PC-3 (cell line): ENCODE results near the gene EXD3. TPM values are rescaled to one million over a fixed set of nuclear protein-coding genes. Genes with fewer than 3 reads are reported as not detected.

Source experiments
- ATAC-seq: fragments of 200-7000 bp; cut with Tn5 transposase; 2 replicates; pipeline ENCODE4 v1.9.1; 2020; ENCODE audit warnings: mild to moderate bottlenecking, moderate library complexity
- BruUV-seq: library from RNA; stranded (reverse); fragments of 400-500 nt; replicated peaks from 2 replicates; lab custom pipeline; 2021; lab: Mats Ljungman, UMichigan
- CTCF ChIA-PET: fragments of 300-600 bp; sonication (Branson Sonifier 250); formaldehyde crosslinking; loops from one replicate; lab custom pipeline; 2022; ENCODE audit warnings: antibody characterized with exemption; lab: Charles Lee
- POLR2A ChIA-PET: fragments of 300-600 bp; sonication (Branson Sonifier 250); formaldehyde crosslinking; loops from one replicate; lab custom pipeline; 2022; ENCODE audit warnings: antibody characterized with exemption; ENCODE audit not compliant: unreplicated experiment; lab: Charles Lee
- DNase-seq: peaks from one replicate; pipeline ENCODE4 v3.0.0-alpha.2; 2015
- H2AFZ ChIP-seq: fragments of 300-600 bp; sonication (generic); 2 replicates; pipeline ENCODE4 v1.6.0; 2016; ENCODE audit warnings: antibody characterized with exemption, low read length
- H3F3A ChIP-seq: fragments of 300-600 bp; sonication (generic); one replicate; pipeline ENCODE4 v1.6.0; 2017; ENCODE audit warnings: antibody characterized with exemption, low read length, control low read depth, mild to moderate bottlenecking; ENCODE audit not compliant: unreplicated experiment
- H3K27ac ChIP-seq: fragments of 300-600 bp; sonication (generic); 2 replicates; pipeline ENCODE4 v1.5.1; 2016; ENCODE audit warnings: mild to moderate bottlenecking, low read length
- H3K27me3 ChIP-seq: fragments of 300-600 bp; sonication (generic); 2 replicates; pipeline ENCODE4 v1.6.1; 2016; ENCODE audit warnings: low read length, mixed read lengths
- H3K36me3 ChIP-seq: fragments of 300-600 bp; sonication (generic); 2 replicates; pipeline ENCODE4 v1.6.1; 2016; ENCODE audit warnings: low read depth, mixed run types, low read length, mixed read lengths
- H3K4me1 ChIP-seq: fragments of 300-600 bp; sonication (generic); 2 replicates; pipeline ENCODE4 v1.5.1; 2016; ENCODE audit warnings: low read length; ENCODE audit not compliant: insufficient read depth
- H3K4me2 ChIP-seq: fragments of 300-600 bp; sonication (generic); 2 replicates; pipeline ENCODE4 v1.6.0; 2016; ENCODE audit warnings: low read length
- H3K4me3 ChIP-seq: fragments of 300-600 bp; sonication (generic); 2 replicates; pipeline ENCODE4 v1.5.1; 2016; ENCODE audit warnings: mild to moderate bottlenecking, low read length, mixed read lengths
- H3K79me2 ChIP-seq: fragments of 300-600 bp; sonication (generic); 2 replicates; pipeline ENCODE4 v1.6.1; 2017; ENCODE audit warnings: low read length, mixed read lengths
- H3K9ac ChIP-seq: fragments of 300-600 bp; sonication (generic); 2 replicates; pipeline ENCODE4 v1.6.0; 2016; ENCODE audit warnings: mild to moderate bottlenecking, low read length
- H3K9me2 ChIP-seq: fragments of 300-600 bp; sonication (generic); replicated peaks from 2 replicates; pipeline ENCODE4 v1.6.1; 2016; ENCODE audit warnings: mixed run types, low read length, mixed read lengths
- H3K9me3 ChIP-seq: fragments of 300-600 bp; sonication (generic); 2 replicates; pipeline ENCODE4 v1.6.1; 2016; ENCODE audit warnings: low read length, mixed read lengths
- H4K20me1 ChIP-seq: fragments of 300-600 bp; sonication (generic); 2 replicates; pipeline ENCODE4 v1.6.1; 2016; ENCODE audit warnings: low read length, mixed read lengths
- EZH2 ChIP-seq: fragments of 300-600 bp; sonication (generic); IDR thresholded peaks from one replicate; pipeline ENCODE4 v1.6.1; 2017; ENCODE audit warnings: antibody characterized with exemption, mild to moderate bottlenecking, low read length; ENCODE audit not compliant: unreplicated experiment
- EZH2phosphoT487 ChIP-seq: fragments of 300-600 bp; sonication (generic); IDR thresholded peaks from 2 replicates; pipeline ENCODE4 v1.6.1; 2018; ENCODE audit warnings: mild to moderate bottlenecking, antibody characterized with exemption, low read length, borderline replicate concordance
- intact Hi-C: fragments of 100-400 bp; cut with micrococcal nuclease; formaldehyde crosslinking; loops from 2 replicates; pipeline ENCODE4 v1.9.0; 2023
- total RNA-seq: library from RNA; depleted of rRNA; stranded (reverse); fragments of >200 nt; gene quantifications from 2 replicates; pipeline ENCODE4 v1.2.3, GENCODE V29; 2014
- TF ChIP-seq, protein P1 (sequence below): fragments of 300-600 bp; sonication (generic); conservative IDR thresholded peaks from 2 replicates; pipeline ENCODE4 v1.5.1; 2017; ENCODE audit warnings: antibody characterized with exemption, low read depth, mild to moderate bottlenecking, low read length

Gene EXD3
- total RNA-seq, 1 experiment from 2014 or later, result 1.9 TPM

DNA sequence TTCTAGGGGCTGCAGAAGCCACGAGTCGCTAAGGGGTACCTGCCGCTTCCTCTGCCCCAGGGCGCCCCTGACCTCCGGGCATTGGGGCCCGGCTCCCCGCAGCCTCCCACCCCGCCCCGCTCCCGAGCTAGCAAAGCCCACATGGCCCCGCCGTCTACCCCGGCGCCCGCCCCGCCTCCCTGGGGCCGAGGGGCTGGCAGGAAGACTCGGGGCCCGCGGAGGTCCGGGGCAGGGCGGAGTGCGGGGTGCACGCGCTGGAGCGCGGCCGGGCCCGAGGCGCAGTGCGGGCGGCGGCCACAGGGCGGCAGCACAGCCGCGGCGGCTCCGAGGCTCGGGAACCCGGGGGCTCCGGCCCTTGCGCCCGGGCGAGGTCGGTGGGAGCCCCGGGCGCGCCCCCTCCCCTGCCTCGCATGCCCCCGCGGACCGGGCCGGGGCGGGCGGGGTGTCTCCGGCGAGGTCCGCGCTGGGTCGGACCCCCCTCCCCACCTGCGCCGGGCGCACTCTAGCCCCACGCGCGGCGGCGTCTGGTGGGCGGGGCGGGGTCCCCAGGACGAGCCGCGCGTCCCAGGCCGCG lies 127.6 kb downstream of the EXD3 start:
- Histone ChIP-seq H3K79me2 (peaks cover 8% of the 10 kb centered on the region), H3K4me1 (peaks cover 7% of the 10 kb centered on the region; the same call in 1 of the 2 replicates), H3K9me2 (no peaks in the 10 kb centered on the region), H3K27ac (no peak overlapping the region), H3K27me3 (no peaks in the 10 kb centered on the region), H4K20me1 (peaks cover 10% of the 10 kb centered on the region), H3K4me2 (peak overlapping the region; percentile 49; the same call in 1 of the 2 replicates), H3K9ac (no peak overlapping the region), H3K9me3 (no peaks in the 10 kb centered on the region), H3K4me3 (no peak overlapping the region), H3F3A (no peaks in the 10 kb centered on the region), H2AFZ (peak overlapping the region; percentile 61; the same call in 1 of the 2 replicates), H3K36me3 (no peaks in the 10 kb centered on the region)
- peak; percentile 45 for ATAC-seq
- no TSS peak for BruUV-seq
- DNase-seq, result peak; percentile 41
- TF ChIP-seq EZH2 (no peak), EZH2phosphoT487 (no peak)
- TF ChIP-seq, protein P1, sequence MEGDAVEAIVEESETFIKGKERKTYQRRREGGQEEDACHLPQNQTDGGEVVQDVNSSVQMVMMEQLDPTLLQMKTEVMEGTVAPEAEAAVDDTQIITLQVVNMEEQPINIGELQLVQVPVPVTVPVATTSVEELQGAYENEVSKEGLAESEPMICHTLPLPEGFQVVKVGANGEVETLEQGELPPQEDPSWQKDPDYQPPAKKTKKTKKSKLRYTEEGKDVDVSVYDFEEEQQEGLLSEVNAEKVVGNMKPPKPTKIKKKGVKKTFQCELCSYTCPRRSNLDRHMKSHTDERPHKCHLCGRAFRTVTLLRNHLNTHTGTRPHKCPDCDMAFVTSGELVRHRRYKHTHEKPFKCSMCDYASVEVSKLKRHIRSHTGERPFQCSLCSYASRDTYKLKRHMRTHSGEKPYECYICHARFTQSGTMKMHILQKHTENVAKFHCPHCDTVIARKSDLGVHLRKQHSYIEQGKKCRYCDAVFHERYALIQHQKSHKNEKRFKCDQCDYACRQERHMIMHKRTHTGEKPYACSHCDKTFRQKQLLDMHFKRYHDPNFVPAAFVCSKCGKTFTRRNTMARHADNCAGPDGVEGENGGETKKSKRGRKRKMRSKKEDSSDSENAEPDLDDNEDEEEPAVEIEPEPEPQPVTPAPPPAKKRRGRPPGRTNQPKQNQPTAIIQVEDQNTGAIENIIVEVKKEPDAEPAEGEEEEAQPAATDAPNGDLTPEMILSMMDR, result no peak
- CTCF ChIA-PET, result no interaction called here
- intact Hi-C loops, result no loop called here
- POLR2A ChIA-PET, result no interaction called here

DNA sequence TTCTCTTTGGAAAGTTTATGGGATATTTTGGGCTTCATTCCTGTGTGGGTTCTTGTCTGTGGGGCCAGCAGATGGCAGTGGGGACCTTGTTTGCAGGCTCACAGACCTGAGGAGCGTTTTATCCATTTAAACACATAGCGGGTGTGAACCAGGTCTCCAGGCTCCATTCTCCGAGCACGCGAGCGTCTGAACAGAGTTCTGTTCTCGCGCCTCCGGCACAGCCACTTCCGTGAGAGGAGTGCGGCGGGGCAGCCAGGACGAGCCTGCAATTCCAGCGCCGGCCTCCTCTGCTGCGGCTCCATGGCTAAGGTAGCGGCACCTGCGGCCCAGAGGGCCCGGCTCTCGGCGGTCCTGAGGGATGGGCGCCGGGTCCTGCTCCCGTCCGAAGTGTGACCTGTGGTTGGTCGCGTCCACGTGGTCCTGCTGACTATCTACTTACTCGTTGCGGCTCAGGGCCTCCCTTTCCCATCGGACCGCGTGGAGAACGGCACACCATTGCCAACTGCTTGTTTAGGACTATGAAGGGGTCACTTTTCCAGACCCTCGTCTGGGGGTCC lies 128.2 kb downstream of the EXD3 start:
- Histone ChIP-seq H3K9ac (no peak overlapping the region), H3K36me3 (no peaks in the 10 kb centered on the region), H3K9me3 (no peaks in the 10 kb centered on the region), H3K27ac (no peak overlapping the region), H3K9me2 (no peaks in the 10 kb centered on the region), H3K27me3 (no peaks in the 10 kb centered on the region), H3K4me3 (no peak overlapping the region), H2AFZ (peak overlapping the region; percentile 61; the same call in 1 of the 2 replicates), H3K4me2 (peak overlapping the region; percentile 49; the same call in 1 of the 2 replicates), H3F3A (no peaks in the 10 kb centered on the region), H3K4me1 (peaks cover 7% of the 10 kb centered on the region; the same call in 1 of the 2 replicates), H4K20me1 (peaks cover 5% of the 10 kb centered on the region), H3K79me2 (peaks cover 2% of the 10 kb centered on the region)
- DNase-seq (peak; percentile 8), ATAC-seq (no peak; the same call in 1 of the 2 replicates)
- CTCF ChIA-PET, result no interaction called here
- POLR2A ChIA-PET, result no interaction called here
- no TSS peak for BruUV-seq
- intact Hi-C loops, result no loop called here
- no peak for TF ChIP-seq EZH2
- TF ChIP-seq, protein P1, result peak; percentile 42
